Measurements from ENCODE around the gene RNASEH2C. TPM values are rescaled to one million over a fixed set of nuclear protein-coding genes. Genes with fewer than 3 reads are reported as not detected.
"Not testable (repeated sequence)": the region's sequence is repeated elsewhere in the genome, so short reads cannot be mapped to it uniquely, and the experiment has no call there.

Gene RNASEH2C
- total RNA-seq, 1 experiment from 2014 or later: 168 TPM

GRCh38 chr11:65712633-65713076 is 7.9 kb downstream of the RNASEH2C start:
- Histone ChIP-seq H3K27ac (peak overlapping the region; percentile 96; the same call in 1 of the 2 replicates), H3K27me3 (replicated peaks) (no peaks in the 10 kb centered on the region), H3K4me1 (replicated peaks) (peaks cover 24% of the 10 kb centered on the region), H3K36me3 (peaks cover 51% of the 10 kb centered on the region), H3K4me3 (peak overlapping the region; percentile 57), H3K9me3 (replicated peaks) (no peaks in the 10 kb centered on the region)
- DNase-seq (ENCODE audit: low read depth in 1 of 2, low spot score in 2 of 2): no peak

GRCh38 chr11:65711785-65712632 is 8.6 kb downstream of the RNASEH2C start, which contains the start of gene KAT5:
TSS of gene KAT5 (plus strand) at chr11:65712252. CDS start at chr11:65712268, 16 bp downstream.
- peak within 1 kb of the TSS; percentile 96 for H3K27ac ChIP-seq
- peaks cover 45% of the 10 kb centered on the region for H3K36me3 ChIP-seq
- H3K27me3 ChIP-seq (replicated peaks): no peaks in the 10 kb centered on the region
- peak within 1 kb of the TSS; percentile 57 for H3K4me3 ChIP-seq
- DNase-seq (ENCODE audit: low read depth in 1 of 2, low spot score in 2 of 2): peak; percentile 100
- no peaks in the 10 kb centered on the region for H3K9me3 ChIP-seq (replicated peaks)
- H3K4me1 ChIP-seq (replicated peaks): peaks cover 24% of the 10 kb centered on the region

GRCh38 chr11:65710421-65710820 is 10.2 kb downstream of the RNASEH2C start:
- H3K36me3 ChIP-seq: peaks cover 29% of the 10 kb centered on the region
- H3K9me3 ChIP-seq (replicated peaks): no peaks in the 10 kb centered on the region
- no peak overlapping the region for H3K27ac ChIP-seq
- peaks cover 5% of the 10 kb centered on the region for H3K27me3 ChIP-seq (replicated peaks)
- H3K4me3 ChIP-seq: no peak overlapping the region
- peaks cover 24% of the 10 kb centered on the region for H3K4me1 ChIP-seq (replicated peaks)
- no peak for DNase-seq (ENCODE audit: low read depth in 1 of 2, low spot score in 2 of 2)

GRCh38 chr11:65709661-65710060 is 10.9 kb downstream of the RNASEH2C start:
- Histone ChIP-seq H3K27me3 (replicated peaks) (peaks cover 5% of the 10 kb centered on the region), H3K36me3 (peaks cover 21% of the 10 kb centered on the region), H3K4me1 (replicated peaks) (peaks cover 24% of the 10 kb centered on the region), H3K4me3 (no peak overlapping the region), H3K9me3 (replicated peaks) (no peaks in the 10 kb centered on the region), H3K27ac (no peak overlapping the region)
- no peak for DNase-seq (ENCODE audit: low read depth in 1 of 2, low spot score in 2 of 2)

GRCh38 chr11:65708451-65708850 is 12.1 kb downstream of the RNASEH2C start:
- H3K4me1 ChIP-seq (replicated peaks): peaks cover 24% of the 10 kb centered on the region
- DNase-seq (ENCODE audit: low read depth in 1 of 2, low spot score in 2 of 2): no peak
- no peak overlapping the region for H3K27ac ChIP-seq
- no peaks in the 10 kb centered on the region for H3K9me3 ChIP-seq (replicated peaks)
- H3K4me3 ChIP-seq: no peak overlapping the region
- peaks cover 8% of the 10 kb centered on the region for H3K27me3 ChIP-seq (replicated peaks)
- peaks cover 9% of the 10 kb centered on the region for H3K36me3 ChIP-seq

GRCh38 chr11:65707002-65707401 is 13.6 kb downstream of the RNASEH2C start:
- peaks cover 19% of the 10 kb centered on the region for H3K27me3 ChIP-seq (replicated peaks)
- H3K27ac ChIP-seq; H3K9me3 ChIP-seq (replicated peaks); H3K36me3 ChIP-seq; DNase-seq (ENCODE audit: low read depth in 1 of 2, low spot score in 2 of 2); H3K4me3 ChIP-seq: not testable (repeated sequence)
- peaks cover 14% of the 10 kb centered on the region for H3K4me1 ChIP-seq (replicated peaks)

GRCh38 chr11:65706303-65706763 is 14.3 kb downstream of the RNASEH2C start:
- peak; percentile 47 to 85 for DNase-seq (ENCODE audit: low read depth in 1 of 2, low spot score in 2 of 2)
- Histone ChIP-seq H3K27me3 (replicated peaks) (peaks cover 25% of the 10 kb centered on the region), H3K4me1 (replicated peaks) (peaks cover 12% of the 10 kb centered on the region)
- H3K4me3 ChIP-seq; H3K27ac ChIP-seq; H3K9me3 ChIP-seq (replicated peaks); H3K36me3 ChIP-seq: not testable (repeated sequence)

- no peak overlapping the region for H3K27ac ChIP-seq
- no peak overlapping the region for H3K4me3 ChIP-seq
- peaks cover 31% of the 10 kb centered on the region for H3K27me3 ChIP-seq (replicated peaks)
- H3K36me3 ChIP-seq: no peaks in the 10 kb centered on the region
- H3K9me3 ChIP-seq (replicated peaks): no peaks in the 10 kb centered on the region
- no peaks in the 10 kb centered on the region for H3K4me1 ChIP-seq (replicated peaks)
- no peak for DNase-seq (ENCODE audit: low read depth in 1 of 2, low spot score in 2 of 2)
Measured at GRCh38 chr11:65703846-65704245, 16.8 kb downstream of the RNASEH2C start.

GRCh38 chr11:65701686-65702085 is 18.9 kb downstream of the RNASEH2C start:
- H3K9me3 ChIP-seq (replicated peaks): no peaks in the 10 kb centered on the region
- H3K27ac ChIP-seq: no peak overlapping the region
- DNase-seq (ENCODE audit: low read depth in 1 of 2, low spot score in 2 of 2): no peak
- H3K36me3 ChIP-seq: no peaks in the 10 kb centered on the region
- peaks cover 36% of the 10 kb centered on the region for H3K27me3 ChIP-seq (replicated peaks)
- H3K4me1 ChIP-seq (replicated peaks): no peaks in the 10 kb centered on the region; the same call in 1 of the 2 replicates
- no peak overlapping the region for H3K4me3 ChIP-seq

GRCh38 chr11:65700399-65700798 is 20.2 kb downstream of the RNASEH2C start:
- Histone ChIP-seq H3K4me3 (no peak overlapping the region), H3K27ac (no peak overlapping the region), H3K9me3 (replicated peaks) (no peaks in the 10 kb centered on the region), H3K27me3 (replicated peaks) (peaks cover 33% of the 10 kb centered on the region), H3K4me1 (replicated peaks) (peaks cover 7% of the 10 kb centered on the region), H3K36me3 (no peaks in the 10 kb centered on the region)
- no peak for DNase-seq (ENCODE audit: low read depth in 1 of 2, low spot score in 2 of 2)

- H3K27me3 ChIP-seq (replicated peaks): peaks cover 36% of the 10 kb centered on the region
- H3K4me1 ChIP-seq (replicated peaks): peaks cover 7% of the 10 kb centered on the region
- no peak overlapping the region for H3K27ac ChIP-seq
- no peak for DNase-seq (ENCODE audit: low read depth in 1 of 2, low spot score in 2 of 2)
- H3K9me3 ChIP-seq (replicated peaks): no peaks in the 10 kb centered on the region
- no peaks in the 10 kb centered on the region for H3K36me3 ChIP-seq
- H3K4me3 ChIP-seq: no peak overlapping the region
Measured at GRCh38 chr11:65699306-65699705, 21.3 kb downstream of the RNASEH2C start.

GRCh38 chr11:65698205-65698604 is 22.4 kb downstream of the RNASEH2C start:
- peaks cover 31% of the 10 kb centered on the region for H3K27me3 ChIP-seq (replicated peaks)
- no peaks in the 10 kb centered on the region for H3K9me3 ChIP-seq (replicated peaks)
- H3K27ac ChIP-seq: no peak overlapping the region
- no peak overlapping the region for H3K4me3 ChIP-seq
- no peaks in the 10 kb centered on the region for H3K36me3 ChIP-seq
- peaks cover 7% of the 10 kb centered on the region for H3K4me1 ChIP-seq (replicated peaks)
- DNase-seq (ENCODE audit: low read depth in 1 of 2, low spot score in 2 of 2): peak in 1 of 2 experiments; percentile 38

GRCh38 chr11:65696802-65697552 is 23.6 kb downstream of the RNASEH2C start:
- DNase-seq (ENCODE audit: low read depth in 1 of 2, low spot score in 2 of 2): no peak
- peaks cover 23% of the 10 kb centered on the region for H3K27me3 ChIP-seq (replicated peaks)
- H3K4me3 ChIP-seq: no peak overlapping the region
- peaks cover 7% of the 10 kb centered on the region for H3K4me1 ChIP-seq (replicated peaks)
- no peaks in the 10 kb centered on the region for H3K9me3 ChIP-seq (replicated peaks)
- no peaks in the 10 kb centered on the region for H3K36me3 ChIP-seq
- no peak overlapping the region for H3K27ac ChIP-seq
